Activated CD4-positive, alpha-beta memory T cell treated with anti-CD3 and anti-CD28 coated beads, Interleukin-2, amount 10 ng/mL, durations not matched to agents 7 days and 5 days (primary cell): ENCODE results near the gene CLOCK. TPM values are rescaled to one million over a fixed set of nuclear protein-coding genes. Genes with fewer than 3 reads are reported as not detected.

Experiments used
- CTCF ChIA-PET: fragments of 350-600 bp; sonication (Branson Sonifier 250); formaldehyde crosslinking; loops from one replicate; lab custom pipeline; 2021; ENCODE audit warnings: antibody characterized with exemption, inconsistent platforms; lab: Charles Lee
- POLR2A ChIA-PET: fragments of 350-600 bp; sonication (Branson Sonifier 250); formaldehyde crosslinking; loops from one replicate; lab custom pipeline; 2021; ENCODE audit warnings: antibody characterized with exemption; lab: Charles Lee
- DNase-seq: peaks from one replicate; pipeline ENCODE4 v3.0.0-alpha.2; 2020
- H3K27ac Mint-ChIP-seq: one replicate; pipeline ENCODE4 v1.8.0; 2021; ENCODE audit warnings: mild to moderate bottlenecking, mixed read lengths
- H3K27me3 Mint-ChIP-seq: one replicate; pipeline ENCODE4 v1.8.0; 2021; ENCODE audit warnings: mixed read lengths
- H3K36me3 Mint-ChIP-seq: one replicate; pipeline ENCODE4 v1.8.0; 2021; ENCODE audit warnings: low read depth, mixed read lengths
- H3K4me1 Mint-ChIP-seq: one replicate; pipeline ENCODE4 v1.8.0; 2021; ENCODE audit warnings: mixed read lengths
- H3K4me3 Mint-ChIP-seq: one replicate; pipeline ENCODE4 v1.8.0; 2021; ENCODE audit warnings: mild to moderate bottlenecking, mixed read lengths
- H3K9me3 Mint-ChIP-seq: one replicate; pipeline ENCODE4 v1.8.0; 2021; ENCODE audit warnings: mixed read lengths
- total RNA-seq, 2 experiments: library from RNA; stranded (reverse); gene quantifications; one replicate each; pipeline ENCODE4 v1.2.3, GENCODE V29; 2021

CLOCK gene
- total RNA-seq, 2 experiments from 2014 or later = 7.4 to 9.6 TPM

- POLR2A ChIA-PET = interaction anchor here (0.6 kb wide), 1 partner anchor 1095 kb away, joined by 3 read pairs; no protein-coding TSS in a partner anchor
- DNase-seq = no peak
- Mint-ChIP-seq H3K27me3 (no peaks in the 10 kb centered on the region), H3K4me3 (no peak overlapping the region), H3K9me3 (no peaks in the 10 kb centered on the region), H3K4me1 (peaks cover 16% of the 10 kb centered on the region), H3K27ac (no peak overlapping the region), H3K36me3 (no peaks in the 10 kb centered on the region)
- CTCF ChIA-PET = no interaction called here
Measured at GRCh38 chr4:55382488-55383003, 164.2 kb downstream of the CLOCK start.

GRCh38 chr4:55381502-55381901, 165.2 kb downstream of the CLOCK start:
- no peak overlapping the region for H3K27ac Mint-ChIP-seq
- H3K36me3 Mint-ChIP-seq = no peaks in the 10 kb centered on the region
- no peaks in the 10 kb centered on the region for H3K27me3 Mint-ChIP-seq
- no peaks in the 10 kb centered on the region for H3K9me3 Mint-ChIP-seq
- ChIA-PET CTCF (no interaction called here), POLR2A (interaction anchor here (0.6 kb wide), 1 partner anchor 10 kb away, joined by 3 read pairs; no protein-coding TSS in a partner anchor)
- DNase-seq = no peak
- no peak overlapping the region for H3K4me3 Mint-ChIP-seq
- H3K4me1 Mint-ChIP-seq = peaks cover 16% of the 10 kb centered on the region

GRCh38 chr4:55380576-55380975, 166.1 kb downstream of the CLOCK start:
- ChIA-PET POLR2A (no interaction called here), CTCF (interaction anchor here (1.0 kb wide), 1 partner anchor 35 kb away, joined by 3 read pairs; the partner anchor contains the start of gene SRD5A3)
- Mint-ChIP-seq H3K27ac (no peak overlapping the region), H3K4me1 (peaks cover 12% of the 10 kb centered on the region), H3K9me3 (no peaks in the 10 kb centered on the region), H3K27me3 (no peaks in the 10 kb centered on the region), H3K36me3 (no peaks in the 10 kb centered on the region), H3K4me3 (no peak overlapping the region)
- no peak for DNase-seq

- Mint-ChIP-seq H3K4me3 (no peak overlapping the region), H3K36me3 (no peaks in the 10 kb centered on the region), H3K27me3 (no peaks in the 10 kb centered on the region), H3K27ac (no peak overlapping the region), H3K4me1 (peaks cover 6% of the 10 kb centered on the region), H3K9me3 (no peaks in the 10 kb centered on the region)
- no peak for DNase-seq
- POLR2A ChIA-PET = no interaction called here
- CTCF ChIA-PET = no interaction called here
Measured at GRCh38 chr4:55378617-55379467, 167.9 kb downstream of the CLOCK start.

Other genes starting within 250 kb of the CLOCK start
- 10 to 100 TPM; 11.8 to 12.0 TPM for gene SRD5A3, start 200.7 kb downstream of the CLOCK start, total RNA-seq
- 10 to 100 TPM; 68.2 to 70.1 TPM for gene TMEM165, start 151.0 kb downstream of the CLOCK start, total RNA-seq
- gene PDCL2, start 45.3 kb upstream of the CLOCK start, total RNA-seq = not detected
- under 1 TPM; 0.33 to 0.38 TPM for gene NMU, start 89.4 kb upstream of the CLOCK start, total RNA-seq